Upper lobe of right lung (tissue), 1 donor: ENCODE results near the gene BAG5. TPM values are rescaled to one million over a fixed set of nuclear protein-coding genes. Genes with fewer than 3 reads are reported as not detected.

ENCODE experiments used
- ATAC-seq: fragments of 200-7000 bp; cut with Tn5 transposase; one replicate; pipeline ENCODE4 v1.9.1; 2020; ENCODE audit warnings: mild to moderate bottlenecking, moderate library complexity
- DNase-seq: peaks from one replicate; pipeline ENCODE4 v3.0.0-alpha.2; 2020
- H3K27ac ChIP-seq: fragments of 200-600 bp; one replicate; pipeline ENCODE4 v1.8.0; 2022
- H3K27me3 ChIP-seq: fragments of 200-600 bp; one replicate; pipeline ENCODE4 v1.8.0; 2022; ENCODE audit warnings: mild to moderate bottlenecking
- H3K36me3 ChIP-seq: fragments of 200-600 bp; one replicate; pipeline ENCODE4 v1.8.0; 2022
- H3K4me1 ChIP-seq: fragments of 200-600 bp; one replicate; pipeline ENCODE4 v1.8.0; 2022
- H3K4me3 ChIP-seq: fragments of 200-600 bp; one replicate; pipeline ENCODE4 v1.8.0; 2022; ENCODE audit warnings: mild to moderate bottlenecking
- H3K9me3 ChIP-seq: fragments of 200-600 bp; one replicate; pipeline ENCODE4 v1.8.0; 2022
- CTCF ChIP-seq: fragments of 200-600 bp; IDR thresholded peaks from one replicate; pipeline ENCODE4 v1.8.0; 2022; ENCODE audit warnings: antibody characterized with exemption
- intact Hi-C: fragments of 100-400 bp; cut with DNase I; formaldehyde crosslinking; loops from one replicate; pipeline ENCODE4 v1.11.0; 2022
- total RNA-seq: library from RNA; stranded (reverse); fragmentation: NEBNext Ultra II Directional; extraction: Animal tissue kit (Norgen Biotek cat#: 25700); gene quantifications from one replicate; pipeline ENCODE4 v1.2.1, GENCODE V29; 2021
- donor health status: DM: no; HTN: yes; CAD: no; lungs with severe emphysema.

The BAG5 gene
- total RNA-seq, 1 donor from 2014 or later = 33.0 TPM

DNA sequence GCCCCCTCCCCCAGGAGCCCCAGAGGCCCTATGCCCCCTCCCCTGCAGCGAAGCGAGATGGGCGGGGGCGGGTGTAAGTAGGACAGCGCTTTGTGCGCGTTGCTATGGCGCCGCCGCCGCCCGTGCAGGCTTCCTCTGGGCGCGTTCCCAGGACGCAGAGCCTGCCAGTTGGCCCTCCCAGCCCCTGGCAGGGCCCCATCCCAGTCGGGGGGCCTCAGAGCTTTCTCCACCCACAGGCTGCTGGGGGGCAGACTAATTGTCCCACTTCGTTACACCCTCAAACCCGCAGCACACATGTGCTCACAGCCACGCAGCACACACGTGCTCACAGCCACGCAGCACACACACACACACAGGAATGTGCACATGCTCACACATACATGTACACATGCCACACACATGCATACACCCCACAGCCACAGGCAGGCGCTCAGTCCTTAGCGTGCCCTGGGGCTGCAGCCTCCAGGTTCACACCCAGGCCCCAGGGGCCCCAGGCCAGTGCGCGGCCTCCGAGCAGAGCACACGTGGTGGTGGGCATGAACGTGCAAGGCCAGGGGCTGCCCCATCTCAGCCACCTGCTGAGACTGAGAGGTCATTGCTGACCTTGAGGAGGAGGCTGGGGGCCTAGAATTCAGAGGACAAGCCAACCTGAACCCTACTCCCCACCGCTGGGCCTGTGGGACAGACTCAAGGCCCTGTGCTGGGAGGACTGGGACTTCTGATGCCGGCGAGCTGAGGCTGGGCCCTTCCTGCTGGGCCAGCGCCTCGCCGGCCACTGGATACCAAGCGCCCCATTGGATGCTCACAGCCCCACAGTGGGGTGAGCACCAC is 17.9 kb downstream of the BAG5 start:
- Histone ChIP-seq H3K36me3 (no peaks in the 10 kb centered on the region), H3K4me3 (no peak overlapping the region), H3K27ac (no peak overlapping the region), H3K27me3 (no peaks in the 10 kb centered on the region), H3K4me1 (peaks cover 47% of the 10 kb centered on the region), H3K9me3 (no peaks in the 10 kb centered on the region)
- no peak for ATAC-seq
- TF ChIP-seq CTCF = no peak
- DNase-seq = no peak
- intact Hi-C loops = loop anchor here (5.0 kb wide), 1 partner anchor 42 kb away; no protein-coding TSS in a partner anchor

DNA sequence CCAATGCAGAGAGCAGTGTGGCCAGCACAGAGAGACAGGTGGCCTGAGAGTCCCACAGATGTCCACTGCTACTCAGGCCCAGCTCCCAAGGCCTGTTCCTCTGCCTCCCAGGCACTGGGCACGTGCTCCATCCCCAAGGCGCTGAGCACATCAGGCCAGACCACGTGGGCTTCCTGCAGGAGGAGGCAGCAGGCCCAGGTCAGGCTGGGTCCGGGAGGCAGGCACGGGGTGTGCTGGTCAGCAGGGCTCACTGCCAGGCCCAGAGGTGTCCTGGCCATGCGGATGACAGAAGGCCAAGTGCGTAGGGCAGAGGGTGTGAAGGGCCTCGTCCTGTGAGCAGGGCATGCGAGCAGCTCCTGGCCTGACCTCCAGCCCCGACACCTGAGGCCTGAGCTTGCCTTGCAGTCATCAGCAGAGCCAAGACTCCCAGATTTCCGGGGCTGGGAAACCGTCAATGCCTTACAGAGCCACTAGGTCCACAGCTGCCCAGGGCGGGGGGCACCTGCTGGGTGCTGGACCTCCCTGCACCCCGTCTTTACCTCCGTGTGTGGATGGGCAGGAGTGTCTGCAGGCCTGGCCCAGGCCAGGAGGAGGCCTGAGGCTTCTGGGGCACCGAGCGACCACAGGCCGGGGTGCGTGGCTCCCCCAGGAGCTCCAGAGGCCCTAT is 18.6 kb downstream of the BAG5 start:
- no peak for TF ChIP-seq CTCF
- H3K4me1 ChIP-seq = peaks cover 54% of the 10 kb centered on the region
- H3K4me3 ChIP-seq = no peak overlapping the region
- H3K9me3 ChIP-seq = no peaks in the 10 kb centered on the region
- intact Hi-C loops = no loop called here
- H3K36me3 ChIP-seq = no peaks in the 10 kb centered on the region
- ATAC-seq (no peak), DNase-seq (no peak)
- no peaks in the 10 kb centered on the region for H3K27me3 ChIP-seq
- H3K27ac ChIP-seq = no peak overlapping the region

GRCh38 chr14:103543140-103543539 is 19.3 kb downstream of the BAG5 start:
- intact Hi-C loops = no loop called here
- no peak for TF ChIP-seq CTCF

GRCh38 chr14:103542605-103543088 is 19.8 kb downstream of the BAG5 start:
- intact Hi-C loops = no loop called here
- no peak for TF ChIP-seq CTCF
- H3K9me3 ChIP-seq = no peaks in the 10 kb centered on the region
- DNase-seq (no peak), ATAC-seq (peak; percentile 47)
- no peaks in the 10 kb centered on the region for H3K27me3 ChIP-seq
- peak overlapping the region; percentile 81 for H3K27ac ChIP-seq
- H3K36me3 ChIP-seq = no peaks in the 10 kb centered on the region
- H3K4me3 ChIP-seq = no peak overlapping the region
- H3K4me1 ChIP-seq = peaks cover 60% of the 10 kb centered on the region

More at GRCh38 chr14:103543140-103543539, 19.3 kb downstream of the BAG5 start:
- ATAC-seq = no peak
- H3K4me1 ChIP-seq = peaks cover 60% of the 10 kb centered on the region
- H3K9me3 ChIP-seq = no peaks in the 10 kb centered on the region
- H3K27ac ChIP-seq = peak overlapping the region; percentile 81
- no peaks in the 10 kb centered on the region for H3K27me3 ChIP-seq
- H3K4me3 ChIP-seq = no peak overlapping the region
- no peaks in the 10 kb centered on the region for H3K36me3 ChIP-seq
- DNase-seq = no peak

GRCh38 chr14:103541709-103542604 is 20.5 kb downstream of the BAG5 start:
- intact Hi-C loops = no loop called here

More at GRCh38 chr14:103541709-103542604, 20.5 kb downstream of the BAG5 start:
- ATAC-seq (peak; percentile 34), DNase-seq (no peak)
- H3K9me3 ChIP-seq = no peaks in the 10 kb centered on the region
- no peaks in the 10 kb centered on the region for H3K27me3 ChIP-seq
- peaks cover 60% of the 10 kb centered on the region for H3K4me1 ChIP-seq
- H3K36me3 ChIP-seq = no peaks in the 10 kb centered on the region
- peak overlapping the region; percentile 81 for H3K27ac ChIP-seq
- H3K4me3 ChIP-seq = no peak overlapping the region
- TF ChIP-seq CTCF = no peak
